ES-I3 (cell line): ENCODE measurements around the gene CAMK2B.

ENCODE experiments used
- H3K36me3 ChIP-seq: 2 replicates; pipeline ENCODE4 v1.6.1; 2013; ENCODE audit warnings: mild to moderate bottlenecking, low read length, control low read depth, moderate library complexity; ENCODE audit not compliant: insufficient read depth
- H3K4me1 ChIP-seq: 2 replicates; pipeline ENCODE4 v1.6.1; 2013; ENCODE audit warnings: mild to moderate bottlenecking, control low read depth, low read length; ENCODE audit not compliant: insufficient read depth
- H3K9ac ChIP-seq: 2 replicates; pipeline ENCODE4 v1.6.1; 2013; ENCODE audit warnings: low read depth, mild to moderate bottlenecking, low read length, moderate library complexity
- H3K9me3 ChIP-seq: 2 replicates; pipeline ENCODE4 v1.6.1; 2013; ENCODE audit warnings: mild to moderate bottlenecking, low read length, moderate library complexity; ENCODE audit not compliant: control insufficient read depth, insufficient read depth

CAMK2B gene

DNA sequence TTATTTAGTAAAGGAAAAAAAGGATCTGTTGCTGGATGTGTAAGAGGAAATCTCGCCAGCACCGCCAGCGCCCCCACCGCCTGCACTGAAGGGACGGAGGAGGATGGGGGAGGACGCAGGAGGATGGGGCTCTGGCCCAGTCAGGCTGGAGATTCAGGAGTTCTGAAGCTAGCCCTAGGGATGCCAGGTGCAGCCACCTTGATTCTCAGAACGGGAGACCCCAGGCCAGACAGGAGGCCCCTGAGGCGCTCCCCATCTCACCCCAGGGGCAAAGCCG lies 1.3 kb downstream of the CAMK2B start:
- no peak overlapping the region; the same call in 1 of the 2 replicates for H3K9ac ChIP-seq
- no peaks in the 10 kb centered on the region for H3K9me3 ChIP-seq
- no peaks in the 10 kb centered on the region for H3K36me3 ChIP-seq
- H3K4me1 ChIP-seq = no peaks in the 10 kb centered on the region

DNA sequence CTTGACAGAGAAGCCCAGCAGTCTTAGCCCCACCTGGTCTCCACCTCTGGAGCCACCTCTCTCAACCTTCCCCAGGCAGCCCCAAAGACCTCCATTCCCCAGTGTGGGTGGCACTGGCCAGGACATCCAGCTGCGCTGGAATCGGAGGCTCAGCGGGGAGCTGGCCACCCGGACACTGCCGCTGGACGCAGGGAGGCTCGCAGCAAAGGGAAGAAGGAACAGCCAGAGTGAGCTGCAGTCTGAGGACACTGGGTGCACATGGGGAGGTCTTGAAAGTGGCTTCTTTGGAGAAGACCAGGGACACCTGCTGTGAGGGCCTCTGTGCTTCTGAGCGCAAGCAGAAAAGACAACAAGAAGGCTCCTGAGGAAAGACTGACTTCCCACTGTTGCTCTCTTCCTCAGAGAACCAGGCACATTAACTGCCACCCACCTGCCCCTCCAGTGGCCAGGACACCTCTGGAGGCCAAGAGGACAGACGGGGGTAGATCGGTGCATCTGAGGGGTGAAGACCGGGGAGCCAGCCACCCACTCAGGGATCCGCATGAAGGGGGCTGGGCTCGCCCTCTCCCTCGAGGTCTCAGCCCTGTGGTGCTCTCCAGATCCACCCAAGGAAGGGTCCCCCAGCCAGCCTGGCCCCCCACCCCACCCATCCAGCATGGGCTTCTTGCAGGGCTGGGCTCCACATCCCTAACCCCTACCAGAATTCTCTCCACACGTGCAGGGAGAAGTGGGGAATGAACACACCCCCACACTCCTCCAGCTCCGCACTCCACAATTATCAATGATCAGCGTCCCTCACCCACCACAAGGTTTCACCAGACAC lies 1.8 kb downstream of the CAMK2B start:
- Histone ChIP-seq H3K9me3 (no peaks in the 10 kb centered on the region), H3K4me1 (no peaks in the 10 kb centered on the region), H3K36me3 (no peaks in the 10 kb centered on the region), H3K9ac (no peak overlapping the region)

DNA sequence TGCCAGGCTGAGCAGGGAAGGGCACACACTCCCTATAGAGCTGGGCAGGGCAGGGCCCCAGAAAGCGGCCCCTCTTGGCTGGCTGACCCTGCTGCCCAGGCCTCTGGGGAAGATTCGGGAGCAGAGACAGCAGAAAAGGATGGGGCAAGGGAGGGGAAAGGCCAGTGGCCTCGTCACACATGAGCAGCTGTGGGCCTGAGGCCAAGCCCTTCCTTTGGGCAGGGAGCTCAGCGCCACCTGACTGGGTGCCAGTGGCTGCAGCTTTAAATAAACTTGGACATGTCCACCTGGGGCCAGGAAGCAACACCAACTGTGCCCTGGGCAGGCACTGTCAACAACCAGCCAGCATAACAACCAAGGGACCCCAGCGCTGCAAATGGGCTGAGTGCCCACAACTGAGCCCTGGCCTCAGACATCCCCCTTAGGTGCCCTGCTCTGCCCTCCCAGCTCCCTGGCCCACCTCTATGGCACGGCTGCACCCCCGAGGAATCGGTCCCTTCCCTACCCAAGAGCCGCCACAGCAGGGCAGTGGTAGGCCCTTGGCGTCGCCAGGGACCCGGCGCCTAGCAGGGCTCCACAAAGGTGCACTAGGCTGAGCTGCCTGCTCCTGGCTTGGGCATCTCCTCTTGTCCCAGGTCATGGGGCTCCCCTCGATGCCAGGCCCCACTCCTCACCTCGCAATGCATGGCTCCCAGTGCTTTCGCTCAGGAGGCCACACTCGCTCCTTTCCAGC lies 2.6 kb downstream of the CAMK2B start:
- Histone ChIP-seq H3K9me3 (no peaks in the 10 kb centered on the region), H3K36me3 (no peaks in the 10 kb centered on the region), H3K4me1 (no peaks in the 10 kb centered on the region), H3K9ac (no peak overlapping the region)

DNA sequence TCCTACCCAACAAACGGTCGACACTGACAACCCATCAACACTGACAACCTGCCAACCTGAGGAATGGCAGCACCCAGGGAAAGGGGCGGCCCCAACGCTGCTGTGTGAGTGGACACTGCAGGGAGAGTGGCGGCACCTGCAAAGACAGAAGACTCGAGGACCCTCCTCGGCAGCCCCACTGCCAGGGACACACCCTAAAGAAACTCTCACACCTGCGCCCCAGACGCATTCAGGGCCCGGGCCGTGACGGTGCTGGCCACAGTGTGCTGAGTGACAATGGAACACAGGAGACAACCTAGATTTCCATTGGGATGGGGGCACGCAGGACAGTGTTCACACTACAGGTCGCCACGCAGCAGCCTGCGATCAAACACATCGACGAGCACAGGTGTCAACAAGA lies 3.6 kb downstream of the CAMK2B start:
- no peaks in the 10 kb centered on the region for H3K9me3 ChIP-seq
- no peaks in the 10 kb centered on the region for H3K36me3 ChIP-seq

DNA sequence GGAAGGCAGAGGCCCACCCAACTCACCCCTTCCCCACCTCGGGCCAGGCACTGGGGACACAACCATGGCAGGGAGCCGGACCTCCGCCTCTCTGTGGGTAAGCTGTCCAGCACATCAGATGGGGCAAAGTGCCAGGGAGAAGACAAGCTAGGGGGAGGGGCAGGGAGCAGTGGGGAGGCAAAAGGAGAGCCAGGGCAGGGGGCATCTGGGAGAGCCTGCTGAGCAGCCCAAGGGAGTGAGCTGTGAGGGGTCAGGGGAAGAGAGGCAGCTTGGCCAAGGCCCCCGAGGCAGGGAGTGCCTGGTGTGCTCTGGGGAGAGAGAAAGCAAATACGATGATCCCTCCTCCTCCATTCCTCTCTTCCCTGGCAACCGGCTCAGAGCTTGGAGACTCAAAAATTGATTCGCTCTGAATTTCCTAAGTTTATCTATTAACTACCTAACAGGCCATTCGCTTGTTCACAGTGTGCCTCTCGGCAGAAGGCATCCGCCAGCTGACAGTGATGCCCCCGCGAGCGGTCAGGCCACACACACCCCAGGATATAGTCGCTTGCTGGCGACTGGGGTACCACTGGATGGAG lies 4.5 kb downstream of the CAMK2B start:
- Histone ChIP-seq H3K9ac (no peak overlapping the region), H3K9me3 (no peaks in the 10 kb centered on the region), H3K4me1 (no peaks in the 10 kb centered on the region), H3K36me3 (no peaks in the 10 kb centered on the region)

More for the DNA sequence above, 3.6 kb downstream of the CAMK2B start:
- H3K9ac ChIP-seq = no peak overlapping the region
- no peaks in the 10 kb centered on the region for H3K4me1 ChIP-seq

DNA sequence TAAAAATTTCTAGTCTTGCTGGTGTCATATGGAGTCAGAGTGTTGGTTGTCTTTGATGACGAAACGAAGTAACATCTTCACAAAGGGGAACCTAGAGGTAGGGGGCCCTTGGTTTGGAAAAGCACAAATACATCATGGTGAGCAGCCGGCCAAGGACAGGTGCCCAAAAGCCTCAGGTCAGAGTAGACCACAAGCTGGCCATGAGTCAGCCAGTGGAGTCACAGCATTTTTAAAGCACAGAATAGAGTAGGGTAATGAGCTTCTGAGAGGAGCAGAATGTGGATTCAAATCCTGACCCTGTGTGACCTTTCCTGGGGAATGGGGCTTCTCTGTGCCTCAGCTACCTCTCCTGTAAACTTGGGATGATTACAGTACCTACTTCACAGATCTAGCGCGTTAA lies 5.3 kb downstream of the CAMK2B start:
- H3K36me3 ChIP-seq = no peaks in the 10 kb centered on the region
- no peaks in the 10 kb centered on the region for H3K4me1 ChIP-seq
- no peak overlapping the region for H3K9ac ChIP-seq
- no peaks in the 10 kb centered on the region for H3K9me3 ChIP-seq

DNA sequence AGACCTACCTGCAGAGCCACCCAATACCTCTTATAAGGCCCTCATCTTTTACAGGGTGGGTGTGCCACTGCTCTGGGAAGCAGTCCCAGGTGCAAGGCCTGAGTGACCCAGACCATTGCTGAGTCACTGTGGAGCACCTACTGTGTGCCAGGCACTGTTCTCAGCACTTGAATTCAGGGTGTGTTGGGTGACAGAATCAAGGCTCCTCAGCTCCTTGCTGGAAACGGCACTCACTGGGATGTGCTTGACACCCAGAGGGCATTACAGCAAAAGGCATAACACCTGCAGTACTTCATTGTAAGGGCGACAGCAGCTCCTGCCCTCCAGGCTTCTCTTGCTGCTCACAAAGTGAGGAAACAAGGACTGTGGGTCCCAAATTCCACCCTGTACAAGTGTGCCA lies 7.1 kb downstream of the CAMK2B start:
- Histone ChIP-seq H3K4me1 (no peaks in the 10 kb centered on the region), H3K9me3 (no peaks in the 10 kb centered on the region), H3K36me3 (no peaks in the 10 kb centered on the region), H3K9ac (no peak overlapping the region)

DNA sequence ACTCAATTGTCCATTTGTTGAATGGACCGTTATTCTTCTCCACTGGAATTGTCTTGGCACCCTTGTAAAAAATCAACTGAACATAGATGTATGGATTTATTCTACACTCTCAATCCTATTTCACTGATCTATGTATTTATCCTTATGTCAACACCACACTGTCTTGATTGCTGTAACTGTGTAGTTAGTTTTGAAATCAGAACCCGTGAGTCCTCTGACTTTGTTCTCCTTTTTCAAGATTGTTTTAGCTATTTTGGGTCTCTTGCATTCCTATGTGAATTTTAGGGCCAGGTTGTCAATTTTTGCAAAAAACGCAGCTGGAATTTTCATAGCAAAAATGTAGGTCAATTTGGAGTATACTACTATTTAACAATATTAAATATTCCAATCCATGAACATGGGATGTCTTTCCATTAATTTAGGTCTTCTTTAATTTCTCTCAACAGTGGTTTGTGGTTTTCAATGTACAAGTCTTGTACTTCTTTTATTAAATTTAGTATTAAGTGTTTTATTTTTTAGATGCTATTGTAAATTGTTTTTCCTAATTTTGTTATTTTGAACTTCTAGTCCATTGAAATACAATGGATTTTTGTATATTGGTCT lies 10.0 kb downstream of the CAMK2B start:
- Histone ChIP-seq H3K9me3 (no peaks in the 10 kb centered on the region), H3K36me3 (no peaks in the 10 kb centered on the region), H3K4me1 (no peaks in the 10 kb centered on the region)

DNA sequence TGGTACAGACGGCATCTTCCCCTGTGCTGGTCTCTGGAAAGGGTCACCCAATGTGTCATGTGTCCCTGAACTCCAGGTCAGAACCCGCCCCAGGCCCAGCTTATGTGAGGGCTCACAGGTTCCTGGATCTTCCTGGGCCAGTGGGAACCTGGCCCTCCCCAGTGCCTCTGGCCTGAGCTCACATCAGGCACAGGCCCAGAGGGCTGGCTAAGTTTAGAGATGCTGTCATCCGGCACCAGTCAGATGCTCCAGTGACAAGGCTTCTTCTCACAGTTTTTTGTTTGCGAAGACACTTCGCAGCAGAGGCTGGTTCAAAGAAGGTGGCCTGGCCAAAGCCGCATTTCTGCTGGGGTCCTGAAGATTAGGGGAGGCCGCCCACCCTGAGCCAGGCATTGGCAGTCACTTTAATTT lies 11.8 kb downstream of the CAMK2B start:
- no peaks in the 10 kb centered on the region for H3K9me3 ChIP-seq
- H3K4me1 ChIP-seq = no peaks in the 10 kb centered on the region
- H3K9ac ChIP-seq = no peak overlapping the region
- H3K36me3 ChIP-seq = no peaks in the 10 kb centered on the region

More for the DNA sequence above, 10.0 kb downstream of the CAMK2B start:
- no peak overlapping the region for H3K9ac ChIP-seq

DNA sequence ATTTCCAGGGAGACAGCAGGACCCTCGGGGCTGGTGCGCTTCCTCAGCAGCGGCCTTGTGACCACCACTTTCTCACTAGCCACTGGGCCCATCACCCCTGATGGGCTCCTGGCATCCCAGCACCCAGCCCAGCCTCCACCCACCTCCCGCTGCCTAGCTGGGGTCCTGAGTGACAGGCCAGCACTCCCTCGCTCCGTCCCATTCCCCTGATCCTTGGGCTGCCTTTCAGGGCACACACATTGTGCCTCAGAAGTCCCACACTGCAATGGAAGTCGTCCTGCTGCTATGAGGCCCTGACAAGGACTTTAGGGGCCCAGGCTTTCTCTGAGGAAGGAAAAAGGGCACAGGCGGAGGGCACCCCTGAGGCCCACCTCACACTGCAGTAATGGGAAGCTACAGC lies 12.4 kb downstream of the CAMK2B start:
- Histone ChIP-seq H3K9ac (no peak overlapping the region), H3K36me3 (no peaks in the 10 kb centered on the region), H3K9me3 (no peaks in the 10 kb centered on the region), H3K4me1 (no peaks in the 10 kb centered on the region)

DNA sequence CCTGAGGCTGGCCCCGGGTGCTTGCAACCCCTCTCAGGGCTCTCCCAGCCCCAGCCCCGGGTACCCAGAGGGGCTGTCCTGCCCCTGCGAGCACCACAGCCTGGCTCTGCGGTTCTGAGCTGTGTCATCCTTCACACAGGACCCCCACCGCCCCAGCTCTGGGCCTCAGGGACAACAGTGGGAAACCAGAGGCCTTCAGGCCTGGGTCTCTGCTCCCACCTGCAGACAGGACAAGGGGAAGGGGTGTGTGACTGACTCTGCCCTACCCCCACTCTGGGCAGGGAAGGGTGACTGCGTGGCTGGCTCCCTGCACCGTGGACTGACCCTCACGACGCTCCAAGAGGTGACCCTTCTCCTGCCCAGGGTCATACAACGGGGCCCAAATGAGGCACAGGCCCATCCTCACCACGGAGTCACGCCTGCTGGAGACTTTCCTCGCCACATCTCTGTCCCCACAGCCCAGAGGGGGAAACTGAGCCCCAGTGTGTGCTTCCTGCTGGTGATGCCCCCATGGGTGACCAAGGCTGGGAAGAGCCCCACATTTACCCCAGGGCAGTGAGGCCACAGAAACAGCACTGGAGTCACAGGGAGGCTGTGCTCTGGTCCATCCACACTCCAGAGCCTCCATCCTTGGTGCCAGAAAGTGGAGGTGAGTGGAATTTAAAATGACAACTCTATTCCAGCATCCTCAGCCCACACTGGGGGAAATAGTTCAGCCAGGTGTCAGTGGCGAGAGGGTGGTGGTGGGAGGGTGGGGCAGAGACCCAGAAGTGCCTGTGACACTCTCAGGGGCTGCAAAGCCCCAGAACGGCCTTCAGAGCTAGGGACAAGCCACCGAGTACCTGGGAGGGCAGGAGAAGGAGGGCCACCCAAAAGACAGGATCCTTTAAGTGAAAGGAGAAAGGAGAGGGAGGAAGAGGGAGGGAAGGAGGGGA lies 13.6 kb downstream of the CAMK2B start:
- Histone ChIP-seq H3K36me3 (no peaks in the 10 kb centered on the region), H3K9ac (no peak overlapping the region), H3K9me3 (no peaks in the 10 kb centered on the region), H3K4me1 (no peaks in the 10 kb centered on the region)

DNA sequence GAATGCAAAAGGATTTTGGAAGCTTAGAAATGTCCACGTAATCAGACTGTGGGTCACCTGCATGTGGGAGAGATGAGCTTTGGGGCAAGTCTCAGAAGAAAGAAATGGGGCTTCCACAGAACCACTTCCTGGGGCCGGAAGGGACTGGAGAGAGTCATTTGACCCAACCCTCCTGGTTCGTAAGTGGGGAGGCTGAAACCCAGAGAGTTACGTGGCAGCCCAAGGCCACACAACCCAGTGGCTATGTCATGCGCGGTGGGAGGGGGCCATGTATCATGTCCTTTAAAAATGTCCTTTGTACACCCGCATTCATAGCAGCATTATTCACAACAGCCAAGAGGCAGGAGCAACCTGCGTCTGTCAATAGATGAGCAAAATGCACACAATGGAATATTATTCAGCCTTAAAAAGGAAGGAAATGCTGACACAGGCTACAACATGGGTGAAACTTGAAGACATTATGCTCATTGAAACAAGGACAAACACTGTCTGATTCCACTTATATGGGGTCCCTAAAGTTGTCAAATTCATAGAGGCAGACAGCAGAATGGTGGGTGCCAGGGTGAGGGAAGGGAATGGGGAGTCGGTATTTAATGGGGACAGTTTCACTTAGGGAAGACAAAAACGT lies 15.1 kb downstream of the CAMK2B start:
- Histone ChIP-seq H3K36me3 (no peaks in the 10 kb centered on the region), H3K4me1 (no peaks in the 10 kb centered on the region), H3K9me3 (no peaks in the 10 kb centered on the region), H3K9ac (peak overlapping the region; percentile 68; the same call in 1 of the 2 replicates)

DNA sequence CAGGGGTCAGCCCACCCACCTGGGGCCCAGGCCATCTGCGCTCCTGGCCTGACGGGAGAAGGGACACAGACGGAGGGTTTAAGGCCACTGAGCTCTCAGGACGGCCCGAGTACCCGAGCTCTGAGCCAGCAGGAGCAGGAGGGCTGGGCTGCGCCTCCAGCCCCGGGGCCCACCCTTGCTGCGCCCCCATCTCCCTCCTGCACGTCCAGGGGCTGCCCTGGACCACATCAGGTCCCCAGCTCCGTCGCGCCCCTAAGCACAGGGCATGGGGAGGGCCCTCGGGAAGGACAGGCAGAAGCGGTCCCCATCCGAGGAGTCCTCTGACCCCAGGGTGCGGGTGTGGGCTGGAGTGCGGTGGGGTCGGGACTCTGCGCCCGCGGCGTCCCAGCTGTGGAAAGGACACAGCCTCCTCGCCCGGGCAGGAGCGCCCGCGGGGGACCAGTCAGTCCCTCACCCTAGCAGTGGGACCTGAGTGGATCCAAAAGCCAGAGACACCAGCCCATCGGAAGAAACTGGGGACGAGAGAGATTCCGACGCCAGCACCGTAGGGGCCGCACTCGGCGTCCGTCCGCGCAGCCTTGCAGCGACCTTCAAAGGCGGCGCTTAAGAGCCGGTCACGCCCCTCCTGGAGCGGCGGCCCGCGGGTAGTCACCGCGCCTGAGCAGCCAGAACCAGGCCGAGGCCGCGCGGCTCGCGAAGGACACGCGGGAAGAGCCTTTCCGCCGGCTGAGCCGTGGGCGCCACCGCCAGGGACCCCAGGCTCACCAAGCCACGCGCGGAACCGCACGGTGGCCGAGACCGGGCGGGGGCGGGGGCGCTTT lies 15.9 kb downstream of the CAMK2B start:
- no peaks in the 10 kb centered on the region for H3K9me3 ChIP-seq
- peak overlapping the region; percentile 68; the same call in 1 of the 2 replicates for H3K9ac ChIP-seq
- H3K4me1 ChIP-seq = no peaks in the 10 kb centered on the region
- H3K36me3 ChIP-seq = no peaks in the 10 kb centered on the region
